Fibroblast of skin of scalp (primary cell): ENCODE results near the gene ANKRD13A.
A peak's percentile ranks its signal among the peaks of the same experiment; 100 is the strongest.
"Not testable (repeated sequence)": the region's sequence is repeated elsewhere in the genome, so short reads cannot be mapped to it uniquely, and the experiment has no call there.

Experiments
- DNase-seq: peaks from one replicate; pipeline ENCODE4 v3.0.0-alpha.2; 2013

Gene ANKRD13A

DNA sequence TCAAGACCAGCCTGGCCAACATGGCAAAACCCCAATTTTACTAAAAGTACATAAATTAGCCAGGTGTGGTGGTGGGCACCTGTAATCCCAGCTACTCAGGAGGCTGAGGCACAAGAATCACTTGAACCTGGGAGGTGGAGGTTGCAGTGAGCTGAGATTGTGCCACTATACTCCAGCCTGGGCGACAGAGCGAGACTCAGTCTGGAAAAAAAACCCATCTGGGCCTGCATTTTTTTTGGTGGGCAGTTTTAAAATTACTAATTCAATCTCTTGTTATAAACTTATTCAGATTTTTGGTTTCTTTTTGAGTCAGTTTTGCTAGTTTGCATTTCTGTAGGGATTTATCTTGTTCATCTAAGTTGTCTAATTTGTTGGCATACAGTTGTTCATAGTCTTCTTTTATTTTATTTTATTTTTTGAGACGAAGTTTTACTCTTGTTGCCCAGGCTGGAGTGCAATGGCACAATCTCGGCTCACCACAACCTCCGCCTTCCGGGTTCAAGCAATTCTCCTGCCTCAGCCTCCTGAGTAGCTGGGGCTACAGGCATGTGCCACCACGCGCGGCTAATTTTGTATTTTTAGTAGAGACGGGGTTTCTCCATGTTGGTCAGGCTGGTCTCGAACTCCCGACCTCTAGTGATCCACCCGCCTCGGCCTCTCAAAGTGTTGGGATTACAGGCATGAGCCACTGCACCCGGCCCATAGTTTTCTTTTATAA is 9.6 kb downstream of the ANKRD13A start:
- DNase-seq = not testable (repeated sequence)

DNA sequence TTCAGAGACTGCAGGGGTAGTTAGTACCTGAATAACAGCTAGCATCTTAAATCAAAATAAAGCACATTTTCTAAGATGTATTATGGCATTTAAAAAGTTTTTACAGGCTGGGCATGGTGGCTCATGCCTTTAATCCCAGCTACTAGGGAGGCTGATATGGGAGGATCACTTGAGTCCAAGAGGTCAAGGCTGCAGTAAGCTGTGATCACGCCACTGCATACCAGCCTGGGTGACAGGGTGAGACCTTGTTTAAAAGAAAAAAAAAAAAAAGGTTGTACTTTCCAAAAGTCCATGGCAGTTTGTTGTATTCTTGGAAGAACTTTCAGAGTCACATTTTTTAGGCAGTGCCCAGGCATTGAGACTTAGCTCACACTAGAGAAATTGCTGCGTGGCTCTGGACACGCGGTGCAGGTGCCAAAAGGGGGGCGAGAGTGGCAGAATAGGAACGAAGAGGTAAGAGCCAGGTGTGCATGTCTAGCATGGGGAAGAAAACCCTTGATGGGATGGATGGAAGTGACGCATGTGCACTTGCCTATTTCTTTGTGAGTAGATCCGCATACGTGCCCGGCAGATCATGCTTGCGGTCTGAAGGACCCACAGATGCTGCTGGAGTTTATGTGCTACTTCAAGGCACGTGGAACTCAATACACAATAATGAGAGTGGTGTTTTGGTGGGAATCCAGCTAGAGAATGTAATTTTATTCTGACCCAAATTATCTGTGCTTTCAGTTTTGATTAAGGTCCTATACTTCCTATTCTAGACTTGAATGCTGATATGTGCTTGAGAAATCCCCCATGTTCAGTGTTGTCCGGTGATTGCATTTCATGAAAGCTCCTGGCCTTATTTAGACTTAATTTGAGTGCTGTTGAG is 11.9 kb downstream of the ANKRD13A start:
- DNase-seq = no peak

DNA sequence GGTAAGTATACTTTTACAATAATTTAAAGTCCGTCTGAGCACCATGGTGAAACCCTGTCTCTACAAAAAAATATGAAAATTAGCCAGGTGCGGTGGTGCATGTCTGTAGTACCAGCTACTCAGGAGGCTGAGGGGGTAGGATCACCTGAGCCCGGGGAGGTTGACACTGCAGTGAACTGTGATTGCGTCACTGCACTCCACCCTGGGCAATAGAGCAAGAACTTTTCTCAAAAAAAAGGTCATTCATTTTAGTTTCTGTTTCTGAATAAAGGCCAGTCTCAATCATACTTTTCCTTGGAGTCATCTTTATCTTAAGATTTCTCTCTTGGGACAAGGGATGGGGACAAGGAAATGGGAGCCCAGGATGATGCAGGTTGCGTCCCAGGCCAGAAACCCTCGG is 12.9 kb downstream of the ANKRD13A start:
- DNase-seq = no peak

DNA sequence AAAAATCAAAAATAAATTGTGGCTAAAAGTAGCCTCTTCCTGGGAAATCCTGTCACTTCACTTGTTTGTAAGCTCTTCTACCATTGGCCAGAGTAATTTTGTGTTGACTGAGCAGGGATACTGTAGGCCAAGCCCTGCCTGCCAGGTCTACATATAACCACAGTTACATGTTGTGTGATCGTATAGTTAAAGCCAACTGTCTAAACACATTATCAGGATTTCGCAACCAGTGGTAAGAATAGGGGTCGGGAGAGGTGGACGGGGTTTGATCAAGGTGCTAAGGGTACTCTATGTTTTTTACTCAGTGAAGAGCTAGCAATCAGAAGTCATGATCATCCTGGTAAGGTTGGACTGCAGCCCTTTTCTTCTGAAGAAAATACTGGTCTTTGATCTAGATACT is 13.4 kb downstream of the ANKRD13A start:
- no peak for DNase-seq

DNA sequence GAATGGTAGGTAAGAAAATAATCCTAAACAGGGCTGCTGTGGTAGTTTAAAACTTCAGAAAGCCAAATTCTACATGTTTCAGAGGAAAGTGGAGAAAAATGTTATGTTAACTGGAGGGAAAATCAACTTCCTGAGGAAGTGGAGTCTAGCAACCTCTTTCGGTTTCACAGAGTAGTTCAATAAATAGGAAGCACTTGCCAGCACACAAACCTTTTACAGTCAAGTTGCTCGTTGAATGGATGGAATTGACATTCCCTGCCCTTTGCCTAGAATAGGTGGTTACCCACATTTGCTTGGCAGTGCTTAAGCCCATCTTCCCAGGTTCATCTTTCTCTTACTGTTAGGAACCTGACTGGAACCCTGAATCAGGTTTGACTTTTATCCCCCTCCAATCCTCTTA is 15.9 kb downstream of the ANKRD13A start:
- no peak for DNase-seq

DNA sequence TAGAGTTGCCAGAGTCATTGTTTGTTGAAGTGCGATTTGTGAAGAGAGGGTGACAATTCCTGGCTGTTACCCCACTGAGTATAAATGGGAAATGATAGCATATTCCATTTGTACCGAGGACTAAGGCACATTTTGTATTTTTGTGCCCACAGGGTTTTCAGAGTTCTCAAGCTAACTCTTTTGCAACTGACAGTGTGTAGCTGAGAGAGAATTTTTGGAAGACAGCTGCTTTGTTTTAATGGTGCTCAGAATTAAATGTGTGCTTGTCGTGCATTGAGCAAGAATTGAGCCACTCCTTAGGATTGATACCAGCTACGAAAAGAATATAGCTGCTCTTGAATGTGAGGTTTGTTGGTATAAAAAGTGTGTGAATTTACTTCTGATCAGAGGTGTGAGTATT is 21.7 kb downstream of the ANKRD13A start:
- no peak for DNase-seq

DNA sequence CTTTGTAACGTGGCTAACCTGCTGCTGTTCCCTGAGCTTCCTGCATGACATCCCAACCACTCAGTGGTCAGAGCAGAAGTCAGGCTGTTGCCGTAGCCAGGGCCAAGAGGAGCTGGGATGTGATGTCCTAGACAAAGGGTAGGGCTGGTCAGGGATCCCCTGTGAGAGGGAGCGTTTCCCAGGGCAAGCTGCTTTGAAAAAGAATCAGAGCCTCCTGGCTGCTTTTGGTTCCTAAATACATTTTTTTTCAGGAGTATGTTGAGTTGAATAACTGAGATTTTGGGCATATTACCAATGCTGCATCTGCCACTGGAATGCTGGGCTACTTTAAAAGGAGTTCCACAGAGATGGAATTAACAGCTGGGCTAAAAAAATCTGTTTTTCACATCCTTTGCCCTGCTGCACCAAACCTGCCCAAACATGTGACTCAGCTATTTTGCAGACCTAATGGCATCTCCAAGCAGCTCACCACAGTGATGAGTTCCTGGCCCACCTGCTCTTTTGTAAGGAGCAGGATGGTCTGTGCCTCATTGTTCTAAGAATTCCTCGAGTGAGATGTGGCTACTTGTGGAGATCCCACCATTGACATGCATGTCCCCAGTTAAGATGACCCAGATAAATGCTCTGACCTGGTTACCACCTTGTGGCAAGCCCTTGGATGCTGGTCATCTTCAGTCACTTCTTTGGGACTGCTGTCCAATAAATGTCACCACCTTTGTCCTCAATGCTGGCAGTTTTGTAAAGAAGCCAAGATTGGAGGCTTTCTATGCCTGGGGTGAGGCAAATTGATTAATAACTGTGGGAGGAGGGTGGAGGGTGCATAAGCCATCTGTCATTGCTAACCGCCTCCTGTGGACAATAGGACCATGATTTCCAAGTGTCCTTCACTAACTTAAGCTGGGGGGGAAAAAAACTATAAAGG is 24.1 kb downstream of the ANKRD13A start:
- peak; percentile 78 for DNase-seq

DNA sequence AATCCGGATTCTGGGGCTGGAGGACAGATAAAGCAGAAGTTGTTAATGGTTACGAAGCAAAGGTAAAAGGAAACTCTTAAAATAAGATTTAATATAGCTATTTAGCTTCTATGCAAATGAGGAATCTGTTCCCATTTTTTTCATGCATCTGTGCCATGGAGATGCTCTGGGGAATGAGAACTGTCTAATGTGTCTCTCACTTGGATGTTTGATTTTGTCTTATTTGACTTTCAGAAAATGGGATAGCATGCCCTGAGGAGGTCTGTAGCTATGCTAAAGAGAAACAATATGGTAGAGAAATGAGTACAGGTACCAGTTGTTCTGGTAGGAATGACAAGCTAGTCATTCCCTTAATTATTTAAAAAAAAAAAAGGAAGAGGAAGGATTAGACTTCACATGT is 24.8 kb downstream of the ANKRD13A start:
- DNase-seq = no peak

DNA sequence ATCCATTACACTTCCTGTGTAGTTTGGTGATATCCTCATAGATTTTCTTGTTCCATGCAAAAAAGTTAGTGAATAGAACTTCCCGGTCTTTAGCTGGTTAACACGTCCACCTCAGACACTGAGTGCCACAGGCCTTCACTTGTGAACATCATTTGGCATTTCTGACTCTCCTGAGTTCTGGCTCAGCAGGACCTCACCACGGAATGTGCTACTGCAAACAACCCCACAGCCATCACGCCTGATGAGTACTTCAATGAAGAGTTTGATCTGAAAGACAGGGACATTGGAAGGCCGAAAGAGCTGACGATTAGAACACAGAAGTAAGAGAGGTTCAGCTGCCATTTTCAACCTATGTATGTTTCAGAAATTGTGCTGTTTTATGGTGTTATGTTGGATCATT is 29.1 kb downstream of the ANKRD13A start:
- DNase-seq = peak; percentile 17

DNA sequence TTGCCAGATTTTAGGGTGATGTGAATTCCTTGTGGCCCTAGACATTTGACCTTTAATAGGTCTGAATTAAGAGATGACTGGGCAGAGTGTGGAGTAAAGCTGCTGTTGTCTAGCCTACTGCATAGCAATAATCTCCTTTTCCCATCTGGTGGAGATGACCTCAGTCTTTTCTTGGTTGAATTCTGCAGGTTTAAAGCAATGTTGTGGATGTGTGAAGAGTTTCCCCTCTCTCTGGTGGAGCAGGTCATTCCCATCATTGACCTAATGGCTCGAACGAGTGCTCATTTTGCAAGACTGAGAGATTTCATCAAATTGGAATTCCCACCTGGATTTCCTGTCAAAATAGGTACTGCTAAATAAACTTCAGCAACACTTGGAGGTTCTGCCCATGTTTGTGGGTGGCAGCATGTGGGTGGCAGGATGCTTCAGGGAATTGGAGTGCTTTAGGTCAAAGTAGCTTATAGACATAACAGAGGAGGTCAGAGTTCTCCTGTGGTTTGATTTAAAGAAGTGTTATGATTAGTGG is 30.1 kb downstream of the ANKRD13A start:
- no peak for DNase-seq

DNA sequence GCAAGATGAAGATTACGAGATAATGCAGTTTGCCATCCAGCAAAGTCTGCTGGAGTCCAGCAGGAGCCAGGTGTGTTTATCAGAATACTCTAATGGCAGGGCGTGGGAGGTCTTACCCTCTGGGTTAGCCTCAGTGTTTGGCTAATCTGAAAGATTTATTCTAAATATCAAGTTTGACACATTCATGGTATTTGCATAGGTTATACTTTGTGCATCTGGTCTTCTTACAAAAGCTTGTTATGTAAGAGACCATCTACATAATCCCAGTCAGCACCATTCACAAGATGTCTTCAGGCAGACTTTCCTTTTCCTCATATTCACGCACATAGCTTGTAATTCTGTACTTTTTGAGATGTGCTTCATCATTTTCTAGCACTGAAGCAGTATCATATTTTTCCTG is 34.7 kb downstream of the ANKRD13A start:
- no peak for DNase-seq

DNA sequence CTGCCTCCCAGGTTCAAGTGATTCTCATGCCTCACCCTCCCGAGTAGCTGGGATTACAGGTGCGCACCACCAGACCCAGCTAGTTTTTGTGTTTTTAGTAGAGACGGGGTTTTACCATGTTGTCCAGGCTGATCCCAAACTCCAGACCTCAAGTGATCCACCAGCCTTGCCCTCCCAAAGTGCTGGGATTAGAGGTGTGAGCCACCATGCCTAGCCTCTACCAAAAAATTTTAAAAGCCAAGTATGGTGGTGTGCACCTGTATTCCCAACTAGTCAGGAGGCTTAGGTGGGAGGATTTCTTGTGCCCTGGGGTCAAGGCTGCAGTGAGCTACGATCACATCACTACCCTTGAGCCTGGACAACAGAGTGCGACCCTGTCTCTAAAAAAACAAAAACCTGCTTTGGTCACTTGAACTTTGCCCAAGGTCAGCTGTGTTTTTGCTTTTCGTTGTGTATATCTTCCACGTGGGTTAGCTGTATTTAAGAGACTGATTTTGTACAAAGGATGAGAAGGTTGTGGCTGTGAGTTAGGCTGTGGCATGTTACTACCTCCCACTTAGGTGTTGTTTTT is 36.4 kb downstream of the ANKRD13A start:
- no peak for DNase-seq

DNA sequence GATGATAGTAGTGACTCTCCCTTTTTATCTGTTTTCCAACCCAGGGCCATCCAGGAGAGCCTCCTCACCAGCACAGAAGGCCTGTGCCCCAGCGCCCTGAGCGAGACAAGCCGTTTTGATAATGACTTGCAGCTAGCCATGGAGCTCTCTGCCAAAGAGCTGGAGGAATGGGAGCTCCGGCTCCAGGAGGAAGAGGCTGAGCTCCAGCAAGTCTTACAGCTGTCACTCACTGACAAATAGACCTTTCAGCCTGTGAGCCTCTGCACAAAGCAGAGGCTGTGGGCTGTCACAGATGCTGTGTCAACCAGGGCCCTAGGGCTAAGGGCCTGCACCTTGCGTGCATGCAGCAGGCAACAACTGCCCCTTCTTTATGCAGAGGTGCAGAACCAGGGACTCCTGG is 38.1 kb downstream of the ANKRD13A start:
- no peak for DNase-seq

DNA sequence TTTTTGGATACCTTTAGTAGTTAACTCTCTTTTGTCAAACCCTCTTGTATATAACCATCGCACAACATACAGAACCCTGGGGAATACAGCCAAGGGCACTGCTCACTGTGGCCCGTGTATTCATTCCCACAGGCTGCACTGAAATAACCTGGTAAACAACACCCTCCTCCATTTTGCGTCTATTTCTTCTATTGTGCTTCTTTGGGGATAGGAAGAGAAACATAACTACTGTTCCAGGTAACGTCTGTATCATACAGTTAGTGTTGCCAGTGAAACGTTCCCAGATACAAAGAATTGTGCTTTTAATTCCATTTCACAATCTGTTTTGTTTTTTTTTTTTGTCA is 39.5 kb downstream of the ANKRD13A start:
- no peak for DNase-seq

DNA sequence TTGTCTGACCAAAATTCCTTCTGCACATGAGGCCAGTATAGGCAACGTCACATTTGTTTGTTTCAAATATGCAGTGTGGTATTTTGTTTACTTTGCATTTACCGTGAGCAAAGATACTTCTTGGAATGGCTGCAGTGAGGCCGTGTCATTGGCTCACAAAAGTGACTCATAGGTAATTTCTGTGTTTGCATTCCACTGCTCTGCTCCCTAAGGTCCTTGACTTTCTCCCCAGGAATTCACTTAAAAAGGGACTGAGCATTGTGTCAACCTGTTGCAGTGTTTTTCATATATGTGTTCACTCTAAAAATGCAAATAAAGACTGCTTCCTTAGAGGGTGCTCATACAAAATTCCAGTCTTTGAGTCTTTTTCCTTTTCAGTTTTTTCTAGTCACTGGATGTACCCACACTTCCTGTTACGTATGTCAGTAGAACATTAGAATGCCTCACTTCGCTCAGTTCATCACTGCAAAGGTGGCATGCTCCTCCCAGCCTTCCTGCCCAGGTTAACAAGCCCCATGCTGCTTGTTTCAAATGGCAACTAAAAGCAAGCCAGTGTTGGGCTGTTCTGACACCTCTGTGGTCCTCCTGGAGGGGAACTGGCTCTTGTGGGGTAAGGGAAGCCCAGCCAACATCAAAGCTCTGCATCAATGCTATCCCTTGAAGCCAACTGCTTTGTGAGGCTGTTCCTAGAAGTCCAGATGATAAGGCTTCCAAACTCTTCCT is 40.0 kb downstream of the ANKRD13A start:
- DNase-seq = peak; percentile 94

DNA sequence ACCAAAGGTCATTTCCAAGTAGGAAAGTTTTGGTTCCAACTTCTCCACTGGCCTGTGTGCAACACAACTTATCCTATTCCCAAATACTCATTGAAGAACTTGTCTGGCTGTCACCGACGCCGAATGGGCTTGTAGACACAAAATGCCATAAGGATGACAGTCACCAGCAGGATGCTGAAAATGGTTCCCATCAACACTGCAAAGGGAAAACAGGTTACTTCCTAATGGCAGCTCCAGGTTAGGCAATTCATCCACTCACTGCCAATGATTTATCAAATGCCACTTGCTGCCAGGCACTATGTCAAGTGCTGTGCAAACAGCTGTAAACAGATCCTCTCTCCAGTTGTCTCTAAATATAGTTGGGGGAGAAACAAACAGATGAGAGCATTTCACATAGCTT is 43.0 kb downstream of the ANKRD13A start:
- no peak for DNase-seq

DNA sequence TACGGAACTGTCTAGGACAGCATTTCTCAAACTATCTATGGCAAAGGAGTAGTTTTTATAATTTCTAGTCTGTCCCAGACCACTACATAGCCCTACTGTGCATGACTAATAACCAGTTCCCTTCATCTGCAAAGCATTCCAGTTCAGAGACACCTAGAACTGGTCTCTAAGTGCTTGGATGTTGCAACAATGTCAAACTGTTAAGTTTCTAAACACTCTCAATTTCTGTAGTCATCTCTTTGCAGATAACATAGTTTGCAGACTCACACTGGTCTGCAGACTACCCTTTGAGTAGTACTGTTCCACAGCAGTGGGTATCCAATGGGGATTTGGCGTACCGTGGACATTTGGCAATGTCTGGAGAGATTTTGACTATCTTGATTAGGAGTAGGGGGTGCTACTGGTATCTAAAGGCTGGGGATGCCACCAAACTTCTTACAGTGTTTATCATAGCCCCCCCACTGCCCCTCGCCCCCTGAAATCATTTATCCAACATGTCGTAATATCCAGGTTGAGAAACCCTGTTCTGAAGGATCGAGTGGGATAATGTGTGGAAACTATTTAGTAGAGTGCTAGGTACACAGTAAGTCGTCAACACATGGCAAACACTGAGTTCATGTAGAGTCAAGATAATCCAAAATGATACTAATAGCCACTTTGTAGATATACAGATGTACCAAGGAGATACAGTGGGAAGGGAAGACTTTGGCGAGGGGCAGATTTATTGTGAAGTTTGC is 47.4 kb downstream of the ANKRD13A start:
- DNase-seq = no peak

DNA sequence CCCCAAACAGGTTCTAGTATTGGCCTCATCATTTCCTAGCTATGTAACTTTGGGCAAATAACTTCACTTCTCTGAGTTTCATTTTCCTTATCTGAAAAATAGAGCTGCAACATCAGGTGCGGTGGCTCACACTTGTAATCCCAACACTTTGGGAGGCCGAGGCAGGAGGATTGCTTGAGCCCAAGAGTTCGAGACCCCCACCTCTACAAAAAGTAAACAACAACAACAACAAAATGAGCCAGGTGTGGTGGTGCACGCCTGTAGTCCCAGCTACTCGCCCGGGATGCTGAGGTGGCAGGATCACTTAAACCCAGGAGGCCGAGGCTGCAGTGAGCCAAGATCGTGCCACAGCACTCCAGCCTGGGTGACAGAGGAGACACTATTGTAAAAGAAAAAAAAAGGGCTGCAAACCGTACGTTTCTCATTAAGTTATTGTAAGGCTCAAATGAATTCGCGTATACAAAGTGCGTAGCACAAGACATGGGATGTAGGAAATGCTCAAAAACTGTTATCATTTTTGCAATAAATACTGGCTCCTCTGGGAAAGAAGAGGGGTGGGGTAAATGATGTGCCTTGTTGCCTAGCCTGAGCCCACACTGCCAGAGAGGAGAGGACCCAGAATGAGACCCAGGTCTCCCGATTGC is 48.2 kb downstream of the ANKRD13A start:
- no peak for DNase-seq

DNA sequence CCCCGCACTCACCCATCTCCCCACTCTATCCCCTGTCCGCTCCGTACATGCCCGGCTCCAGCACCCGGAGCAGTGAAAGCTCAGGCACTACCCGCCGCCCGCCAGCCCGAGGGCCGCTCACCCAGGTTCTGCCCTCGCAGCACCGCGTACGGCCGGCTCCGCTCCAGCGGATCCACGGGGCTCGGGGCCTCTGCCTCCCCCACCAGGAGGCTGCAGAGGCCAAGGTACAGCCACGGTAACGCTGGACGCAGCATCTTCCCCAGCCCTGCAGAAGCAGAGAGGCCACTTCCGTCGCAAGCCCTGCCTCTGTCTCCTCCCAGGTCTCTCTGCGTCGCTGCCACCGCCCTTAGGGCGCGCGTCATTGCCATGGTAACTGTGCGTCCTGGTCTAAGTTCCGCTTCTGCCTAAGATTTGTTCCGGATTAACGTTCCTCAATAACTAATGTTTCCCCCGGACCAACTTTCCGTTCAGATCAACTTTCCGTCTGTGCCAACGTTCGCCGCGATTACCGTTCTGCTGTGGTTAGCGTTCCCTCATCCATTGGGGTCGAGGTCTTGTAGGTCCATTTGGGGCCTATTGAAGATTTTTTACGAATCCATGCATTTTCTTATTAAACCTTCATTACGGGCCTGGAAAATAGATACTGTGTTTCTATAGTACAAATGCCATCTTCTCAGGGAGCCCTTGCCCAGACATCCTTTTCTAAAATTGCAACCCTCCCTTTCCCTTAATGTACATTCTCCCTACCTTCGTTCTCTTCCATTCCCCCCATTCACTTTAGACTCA is 49.2 kb downstream of the ANKRD13A start, which contains the start of gene C12orf76:
TSS of gene C12orf76 (minus strand) at position 281 of the 786 bp plus-strand sequence. CDS start at position 254, 27 bp downstream.
- peak; percentile 97 for DNase-seq
